HG03575 (cell line): ENCODE data around the gene ALG5.

Source experiments
- ATAC-seq: cut with Tn5 transposase; IDR thresholded peaks from one replicate; pipeline ENCODE4 v1.9.1; 2021; ENCODE audit not compliant: unreplicated experiment, insufficient number of reproducible peaks, low FRiP score; ENCODE audit errors: extremely low read depth

ALG5 gene

GRCh38 chr13:36919171-36919832 is 79.8 kb downstream of the ALG5 start:
- no peak for ATAC-seq

DNA sequence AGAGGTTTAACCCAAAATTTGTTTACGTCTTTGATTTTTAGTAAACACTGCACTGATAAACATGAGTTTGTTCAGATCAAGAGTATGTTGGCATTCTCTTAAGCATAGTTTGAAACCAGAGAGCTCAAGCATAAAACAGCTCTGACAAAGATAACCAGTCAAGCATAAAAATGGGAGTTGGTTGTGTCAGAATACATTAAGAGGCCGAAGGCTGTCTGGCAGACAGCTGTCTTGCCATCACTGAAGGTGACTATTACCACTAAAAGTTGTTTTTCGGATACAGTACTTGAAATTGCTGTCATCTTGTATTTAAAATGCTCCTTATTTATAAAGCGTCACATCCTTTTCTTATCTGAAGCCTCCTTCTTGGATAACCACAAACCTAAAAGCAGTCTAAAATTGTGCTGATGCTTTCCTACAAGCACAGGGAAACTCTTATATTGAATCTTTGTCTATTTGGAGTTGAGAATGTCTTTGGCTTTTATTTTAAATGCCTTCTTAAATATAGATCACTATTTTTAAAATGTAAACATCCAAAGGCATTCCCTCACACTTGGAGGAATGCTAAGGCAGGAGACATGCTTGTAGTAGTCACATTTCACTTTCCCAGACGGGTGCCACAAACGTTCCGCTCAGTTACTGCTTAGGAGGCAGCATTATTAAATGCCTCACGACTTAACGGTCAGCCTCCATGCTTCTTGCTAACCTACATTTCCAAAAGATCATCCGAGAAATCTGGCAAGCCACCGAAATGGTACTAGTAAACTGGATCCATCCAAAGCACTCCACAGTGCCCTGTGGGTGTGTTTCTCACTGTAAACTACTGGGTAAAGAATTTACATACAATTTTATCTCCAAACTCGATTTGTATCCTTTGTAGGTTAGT is 80.7 kb downstream of the ALG5 start:
- ATAC-seq = no peak

DNA sequence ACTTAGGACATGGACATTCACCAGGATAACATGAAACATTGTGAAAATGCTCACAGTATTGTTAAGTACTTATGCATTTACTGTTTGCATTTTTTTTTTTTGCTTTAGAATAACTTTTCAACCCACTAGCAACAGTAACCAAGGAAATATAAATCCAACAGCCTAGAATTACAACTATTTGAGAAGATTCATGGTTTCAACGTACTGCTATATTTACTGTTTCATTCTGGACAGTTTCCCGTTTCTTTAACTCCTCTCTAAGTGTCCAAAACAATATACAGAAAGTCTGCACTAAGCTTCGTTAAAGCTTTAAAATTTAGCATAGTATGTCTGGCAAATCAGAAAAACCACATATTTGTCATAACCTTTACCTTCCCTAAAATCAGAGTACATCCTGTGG is 81.8 kb downstream of the ALG5 start:
- no peak for ATAC-seq

DNA sequence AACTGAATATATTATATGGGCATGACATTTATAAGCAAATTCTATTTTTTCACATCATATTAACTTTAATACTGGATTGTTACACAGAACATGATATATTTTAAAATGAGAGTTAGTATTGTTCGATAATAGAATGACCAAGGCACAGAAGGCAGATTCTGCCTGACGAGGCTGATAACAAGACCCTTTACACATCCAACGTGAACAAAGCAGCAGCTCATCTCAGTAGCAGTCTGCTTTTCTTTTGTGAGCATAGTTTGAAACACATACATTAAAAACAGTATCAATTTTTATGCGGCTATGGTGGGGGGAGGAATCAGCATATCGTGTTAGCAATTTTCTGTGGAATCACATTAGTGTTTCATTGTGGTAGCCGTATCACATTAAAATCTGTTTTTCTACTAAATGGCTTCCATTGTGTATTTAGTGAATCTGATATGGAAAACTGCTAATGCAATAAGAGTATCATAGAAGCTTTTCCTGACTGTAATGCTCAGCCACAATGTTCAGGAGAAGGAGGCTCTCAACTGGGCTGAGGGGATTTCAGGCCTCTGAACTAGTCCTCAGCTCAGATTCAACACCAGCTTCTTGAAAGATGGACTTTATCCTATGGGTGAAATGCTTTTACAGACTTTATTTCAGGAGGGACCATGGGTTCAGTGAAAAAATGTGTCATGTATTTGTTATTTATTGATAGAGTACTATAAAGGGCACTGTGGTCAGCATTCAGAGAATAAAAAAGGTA is 83.1 kb downstream of the ALG5 start:
- ATAC-seq = no peak

GRCh38 chr13:36915106-36915505 is 84.0 kb downstream of the ALG5 start:
- no peak for ATAC-seq

DNA sequence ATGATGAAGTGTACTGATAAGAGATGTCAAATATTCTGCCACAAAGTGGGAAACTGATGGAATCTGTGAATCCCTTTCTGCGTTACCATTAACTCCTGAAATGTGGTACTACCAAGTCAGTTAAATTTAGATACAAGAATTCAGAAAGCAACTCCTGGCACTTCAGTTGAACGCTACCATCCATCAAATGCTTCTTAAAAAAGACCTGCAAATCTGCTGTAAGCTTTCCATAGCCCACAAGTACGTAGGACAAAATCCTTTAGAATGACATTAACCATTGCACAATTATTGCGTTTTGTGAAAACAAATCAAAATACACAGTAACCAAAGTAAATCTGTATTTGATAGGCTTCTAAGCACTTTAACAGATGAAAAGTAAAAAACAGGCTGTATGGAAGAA is 84.5 kb downstream of the ALG5 start:
- no peak for ATAC-seq

GRCh38 chr13:36913463-36913862 is 85.7 kb downstream of the ALG5 start:
- ATAC-seq = no peak

DNA sequence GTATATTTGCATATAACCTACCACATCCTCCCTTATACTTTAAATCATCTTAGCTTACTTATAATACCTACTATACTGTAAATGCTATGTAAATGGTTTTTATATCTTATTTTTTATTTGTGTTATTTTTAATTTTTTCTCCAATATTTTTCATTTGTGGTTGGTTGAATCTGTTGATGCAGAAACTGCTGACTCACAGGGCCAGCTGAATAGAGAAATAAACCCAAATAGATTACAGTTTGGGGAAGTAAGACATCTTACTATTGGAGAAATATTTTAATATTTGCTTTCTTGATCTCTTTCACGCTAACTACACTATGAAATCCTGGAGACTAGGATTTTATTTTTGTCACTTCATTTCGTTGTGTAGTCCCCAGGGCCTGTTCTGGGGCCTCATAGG is 86.2 kb downstream of the ALG5 start:
- no peak for ATAC-seq

DNA sequence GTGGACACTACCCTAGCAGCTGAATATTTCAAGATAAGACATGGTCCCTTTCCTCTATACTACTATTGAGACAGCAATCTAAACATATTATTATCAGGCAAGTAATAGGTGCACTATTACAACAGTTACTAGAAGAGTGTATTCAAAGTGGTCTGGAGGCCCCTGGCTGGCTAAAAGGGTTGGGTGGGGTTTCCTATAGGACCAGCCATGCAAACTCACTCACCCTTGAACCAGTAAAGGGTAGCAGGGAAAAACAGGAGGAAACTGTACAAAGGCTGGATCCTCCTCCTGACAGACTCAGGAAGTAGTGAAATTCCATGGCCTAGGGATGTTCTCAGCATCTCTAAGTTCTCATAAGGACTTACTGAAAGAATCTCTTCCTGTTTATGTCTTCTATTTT is 86.8 kb downstream of the ALG5 start:
- ATAC-seq = no peak

DNA sequence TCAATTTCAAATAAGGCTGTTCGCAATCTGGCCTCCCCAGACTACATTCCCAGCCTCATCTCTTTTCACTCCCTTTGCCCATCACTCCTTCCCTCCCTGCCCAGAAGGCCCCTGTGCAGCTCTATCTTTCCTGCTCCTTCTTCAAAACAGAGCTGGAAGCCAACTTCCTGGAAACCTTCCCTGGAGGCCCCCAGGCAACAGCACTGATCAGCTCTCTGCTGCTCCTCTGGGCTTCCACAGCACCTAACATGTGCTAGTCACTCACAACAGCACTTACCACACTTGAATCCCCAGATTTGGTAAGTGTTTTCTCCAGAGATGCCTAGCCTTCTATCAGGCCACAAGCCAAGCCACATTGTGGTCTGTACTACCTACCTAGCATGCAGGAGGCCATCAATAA is 88.6 kb downstream of the ALG5 start:
- no peak for ATAC-seq

DNA sequence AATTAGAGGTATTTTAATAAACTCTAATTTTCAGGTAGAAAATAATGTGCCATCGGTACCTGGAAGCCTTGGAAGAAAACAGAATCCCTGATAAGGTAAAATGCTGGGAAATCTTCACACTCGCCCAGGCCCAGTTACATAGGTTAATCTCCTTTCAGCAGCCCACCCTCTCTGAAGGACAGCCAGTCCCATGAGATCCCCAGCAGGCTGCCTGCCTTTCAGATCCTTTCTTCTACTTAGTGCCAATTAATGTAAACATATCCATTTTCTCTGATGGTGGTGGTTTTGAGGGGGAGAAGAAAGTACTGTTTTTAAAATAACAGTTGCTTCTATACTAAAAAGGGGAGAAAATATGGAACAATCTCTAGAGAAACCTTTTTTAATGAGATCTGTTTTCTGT is 91.3 kb downstream of the ALG5 start:
- no peak for ATAC-seq

DNA sequence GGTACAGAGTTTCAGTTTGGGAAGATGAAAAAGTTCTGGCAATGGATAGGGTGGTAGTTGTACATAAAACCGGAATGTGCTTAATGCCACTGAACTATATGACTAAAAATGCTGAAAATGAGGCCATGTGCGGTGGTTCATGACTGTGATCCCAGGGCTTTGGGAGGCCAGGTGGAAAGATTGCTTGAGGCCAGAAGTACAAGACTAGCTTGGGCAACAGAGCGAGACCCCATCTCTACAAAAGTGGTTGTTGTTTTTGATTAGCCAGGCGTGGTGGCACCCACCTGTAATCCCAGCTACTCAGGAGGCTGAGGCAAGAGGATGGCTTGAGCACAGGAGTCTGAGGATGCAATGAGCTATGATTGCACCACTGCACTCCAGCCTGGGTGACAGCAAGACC is 91.9 kb downstream of the ALG5 start:
- ATAC-seq = no peak

DNA sequence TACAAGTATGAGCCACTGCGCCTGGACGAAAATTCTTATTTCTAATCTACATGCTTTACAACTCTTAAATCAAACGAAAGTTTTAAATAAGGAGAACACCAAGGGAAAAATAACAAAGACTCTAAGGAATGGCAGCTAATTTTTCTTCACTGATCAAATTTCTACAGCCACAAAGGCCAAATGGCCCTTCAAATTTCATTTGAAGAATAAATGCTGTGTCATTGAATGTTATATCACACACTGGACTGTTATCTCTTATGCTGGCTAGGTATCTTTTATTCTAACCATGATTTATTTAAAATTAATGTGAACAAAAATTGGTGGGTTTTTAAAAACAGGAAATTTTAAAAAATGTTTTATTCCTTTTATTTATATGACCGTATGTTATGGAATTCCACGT is 93.2 kb downstream of the ALG5 start:
- no peak for ATAC-seq

DNA sequence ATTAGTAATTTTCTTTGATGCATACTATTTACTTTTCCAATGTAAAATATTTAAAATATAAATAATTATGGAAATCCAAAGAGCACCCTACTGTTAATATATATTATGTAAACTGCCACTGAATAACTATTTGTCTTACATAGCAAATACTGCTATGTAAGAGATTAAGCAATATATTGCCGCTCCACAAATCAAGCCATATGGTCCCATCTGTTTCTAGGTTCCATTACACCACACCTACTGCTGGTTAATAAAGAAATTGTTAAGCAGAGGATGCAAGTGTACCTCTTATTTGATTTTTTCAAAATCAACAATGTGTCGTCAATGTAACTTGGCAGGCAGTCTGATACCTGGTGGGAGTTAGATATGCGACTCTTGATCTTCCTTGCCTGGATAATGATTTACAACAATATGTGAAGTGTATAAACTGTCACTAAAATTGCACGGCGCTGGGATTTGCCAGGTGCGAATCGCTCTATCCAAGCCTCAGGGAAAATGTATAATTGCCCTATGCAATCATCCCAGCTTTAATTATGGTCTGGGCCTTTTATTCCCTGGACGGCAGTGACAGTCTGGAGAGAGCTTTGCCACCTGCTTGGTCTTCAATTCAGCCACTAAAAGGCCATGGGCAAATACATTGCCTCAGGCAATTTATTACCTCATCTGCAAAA is 95.1 kb downstream of the ALG5 start:
- no peak for ATAC-seq
